ENCODE results near the gene FOLR3.

GRCh38 chr11:72111300-72112142 lies 24.0 kb upstream of the FOLR3 start:
- TF ChIP-seq ELK1 (CRISPR knock-in tag; IDR thresholded peaks at IDR 0.05) (no peak), ZNF561 (CRISPR knock-in tag; conservative IDR thresholded peaks at IDR 0.05) (no peak), KDM4B (IDR thresholded peaks at IDR 0.05; ENCODE audit: borderline replicate concordance in 2 of 2, low read depth in 1 of 2) (no peak), RAD21 (CRISPR knock-in tag; conservative IDR thresholded peaks at IDR 0.05 in 1 of 2, IDR thresholded peaks at IDR 0.05 in 1 of 2) (no peak), GABPB1 (CRISPR knock-in tag; IDR thresholded peaks at IDR 0.05) (no peak), JUNB (CRISPR knock-in tag; conservative IDR thresholded peaks at IDR 0.05) (no peak), CTCF (IDR thresholded peaks at IDR 0.05 in 2 of 3, conservative IDR thresholded peaks at IDR 0.05 in 1 of 3; ENCODE audit: insufficient read depth in 2 of 3, low read depth in 1 of 3, low read length in 3 of 3) (no peak), MAX (CRISPR knock-in tag; IDR thresholded peaks at IDR 0.05) (no peak), TCFL5 (CRISPR knock-in tag; conservative IDR thresholded peaks at IDR 0.05) (no peak), CBX2 (IDR thresholded peaks at IDR 0.05; ENCODE audit: insufficient read depth, low read length, poor library complexity, severe bottlenecking) (no peak), RBFOX2 (IDR thresholded peaks at IDR 0.05; ENCODE audit: low read depth, low read length) (no peak), PHB2 (IDR thresholded peaks at IDR 0.05; ENCODE audit: low read depth) (no peak), REST (IDR thresholded peaks at IDR 0.05; ENCODE audit: borderline replicate concordance) (no peak; the same call in 1 of the 2 replicates), REST (CRISPR knock-in tag; IDR thresholded peaks at IDR 0.05; ENCODE audit: low read depth) (no peak), FIP1L1 (IDR thresholded peaks at IDR 0.05; ENCODE audit: low read depth, low read length, poor library complexity, severe bottlenecking) (no peak)
